ENCODE results near the gene DPYD. TPM values are rescaled to one million over a fixed set of nuclear protein-coding genes. Genes with fewer than 3 reads are reported as not detected.

Gene DPYD
- total and polyA plus RNA-seq, 4 experiments from 2014 or later = 49.7 to 58.4 (median 51.9) TPM

DNA sequence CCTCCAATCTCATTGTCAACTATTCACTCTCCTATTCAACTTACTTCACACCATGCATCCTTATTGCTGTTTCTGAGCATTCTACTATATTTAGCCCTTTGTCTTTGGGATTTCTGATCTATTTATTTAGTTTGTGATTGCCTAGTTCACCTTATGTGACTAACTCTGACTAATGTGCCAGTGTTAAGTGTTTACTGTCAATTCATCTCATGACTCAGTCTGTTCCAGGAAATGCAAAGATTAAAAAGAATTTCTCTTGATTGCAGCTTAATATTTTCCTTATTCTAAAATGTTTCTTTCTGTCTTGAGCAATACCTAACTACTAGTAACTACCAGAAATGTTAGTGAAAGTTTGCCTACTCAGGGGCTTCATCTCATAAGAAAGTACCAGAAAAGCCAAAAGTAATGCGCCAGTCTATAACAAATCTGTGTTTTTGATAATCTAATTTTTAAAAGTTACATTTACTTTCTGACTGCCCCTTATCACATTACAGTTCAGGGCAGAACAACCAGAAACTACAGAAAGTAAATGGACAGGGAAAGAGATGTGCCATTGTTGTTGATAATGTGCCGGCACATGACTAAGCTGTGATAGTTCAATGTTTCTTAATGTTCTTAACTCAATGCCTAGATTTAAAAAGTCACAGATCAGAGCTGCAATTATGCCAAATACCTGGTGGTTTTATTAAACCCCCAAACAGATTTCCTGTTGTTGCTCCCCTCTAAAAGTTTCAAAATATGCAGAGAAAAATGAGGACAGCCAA is 642.8 kb downstream of the DPYD start:
- no peaks in the 10 kb centered on the region for H3K4me1 ChIP-seq (ENCODE audit: insufficient read depth, low read length)
- no peak overlapping the region for H3K27ac Mint-ChIP-seq
- no peak overlapping the region for H3K4me3 ChIP-seq (ENCODE audit: low read length in 2 of 2)
- ChIA-PET CTCF (ENCODE audit: partially characterized antibody) (no interaction called here), POLR2A (ENCODE audit: partially characterized antibody) (no interaction called here)
- H3K27me3 ChIP-seq (ENCODE audit: insufficient read depth, low read length) = no peaks in the 10 kb centered on the region
- intact Hi-C loops (cut with micrococcal nuclease) = no loop called here
- no peaks in the 10 kb centered on the region for H3K9me3 ChIP-seq (ENCODE audit: control insufficient read depth in 1 of 2, low read length in 2 of 2)
- no peaks in the 10 kb centered on the region for H3K36me3 ChIP-seq (ENCODE audit: insufficient read depth, low read length)
- DNase-seq = no peak
- H3K4me1 Mint-ChIP-seq = peaks cover 0 to 1% (median 0%) of the 10 kb centered on the region in 4 donors
- no peaks in the 10 kb centered on the region for H3K27me3 Mint-ChIP-seq
- peaks cover 44 to 68% of the 10 kb centered on the region in 2 donors for H3K36me3 Mint-ChIP-seq
- peaks cover 0 to 9% (median 0%) of the 10 kb centered on the region in 8 donors for H3K9me3 Mint-ChIP-seq
- H3K4me3 Mint-ChIP-seq = no peak overlapping the region
- H3K27ac ChIP-seq (ENCODE audit: low read depth, low read length) = no peak overlapping the region

DNA sequence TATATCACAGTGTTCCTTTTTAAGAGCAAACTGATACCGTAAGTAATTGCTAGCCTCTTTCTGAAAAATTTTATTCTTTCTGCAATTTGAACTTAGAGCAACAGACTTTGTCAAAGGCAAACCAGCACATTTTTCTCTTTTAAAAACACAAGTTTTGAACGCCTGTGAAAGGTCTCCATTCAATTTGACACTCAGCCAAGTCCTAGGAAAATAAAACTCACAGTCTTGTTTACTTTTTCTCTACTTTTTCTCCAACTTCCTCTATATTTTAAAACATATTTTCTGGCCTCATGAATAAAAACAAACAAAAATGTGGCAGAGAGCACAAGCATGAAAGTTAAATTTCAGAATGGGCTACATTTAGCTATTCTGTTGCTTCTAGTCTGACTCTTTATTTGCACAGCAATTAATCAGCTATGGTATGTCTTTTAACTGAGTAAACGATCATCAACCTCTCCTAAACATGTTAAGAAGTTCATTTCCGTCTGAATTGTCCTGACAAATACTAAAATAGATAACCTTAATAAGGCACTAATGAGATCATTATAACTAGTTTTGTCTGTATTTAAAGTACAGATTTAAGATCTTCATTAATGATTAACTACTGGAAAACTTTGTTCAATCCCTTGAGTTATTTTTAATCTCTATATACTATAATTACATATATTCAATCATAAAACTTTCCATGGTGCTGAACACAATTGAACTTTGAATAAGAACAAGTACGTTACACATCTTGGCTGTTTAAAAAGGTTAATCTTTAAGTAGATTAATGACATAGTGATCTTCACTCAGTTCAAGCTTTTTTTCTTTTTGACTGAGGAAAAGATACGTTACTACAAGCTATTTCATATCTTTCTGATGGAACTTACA is 648.7 kb downstream of the DPYD start:
- POLR2A ChIA-PET (ENCODE audit: partially characterized antibody) = no interaction called here
- CTCF ChIA-PET (ENCODE audit: partially characterized antibody) = no interaction called here
- H3K27ac Mint-ChIP-seq = no peak overlapping the region
- no peak overlapping the region for H3K4me3 ChIP-seq (ENCODE audit: low read length in 2 of 2)
- intact Hi-C loops (cut with micrococcal nuclease) = no loop called here
- no peaks in the 10 kb centered on the region for H3K27me3 Mint-ChIP-seq
- no peak for DNase-seq
- peaks cover 49 to 78% of the 10 kb centered on the region in 2 donors for H3K36me3 Mint-ChIP-seq
- no peak overlapping the region for H3K4me3 Mint-ChIP-seq
- no peak overlapping the region for H3K27ac ChIP-seq (ENCODE audit: low read depth, low read length)
- no peaks in the 10 kb centered on the region for H3K27me3 ChIP-seq (ENCODE audit: insufficient read depth, low read length)
- H3K4me1 ChIP-seq (ENCODE audit: insufficient read depth, low read length) = no peaks in the 10 kb centered on the region
- no peaks in the 10 kb centered on the region for H3K36me3 ChIP-seq (ENCODE audit: insufficient read depth, low read length)
- H3K9me3 ChIP-seq (ENCODE audit: control insufficient read depth in 1 of 2, low read length in 2 of 2) = no peaks in the 10 kb centered on the region
- no peaks in the 10 kb centered on the region for H3K4me1 Mint-ChIP-seq
- peaks cover 0 to 5% (median 2%) of the 10 kb centered on the region in 8 donors for H3K9me3 Mint-ChIP-seq

DNA sequence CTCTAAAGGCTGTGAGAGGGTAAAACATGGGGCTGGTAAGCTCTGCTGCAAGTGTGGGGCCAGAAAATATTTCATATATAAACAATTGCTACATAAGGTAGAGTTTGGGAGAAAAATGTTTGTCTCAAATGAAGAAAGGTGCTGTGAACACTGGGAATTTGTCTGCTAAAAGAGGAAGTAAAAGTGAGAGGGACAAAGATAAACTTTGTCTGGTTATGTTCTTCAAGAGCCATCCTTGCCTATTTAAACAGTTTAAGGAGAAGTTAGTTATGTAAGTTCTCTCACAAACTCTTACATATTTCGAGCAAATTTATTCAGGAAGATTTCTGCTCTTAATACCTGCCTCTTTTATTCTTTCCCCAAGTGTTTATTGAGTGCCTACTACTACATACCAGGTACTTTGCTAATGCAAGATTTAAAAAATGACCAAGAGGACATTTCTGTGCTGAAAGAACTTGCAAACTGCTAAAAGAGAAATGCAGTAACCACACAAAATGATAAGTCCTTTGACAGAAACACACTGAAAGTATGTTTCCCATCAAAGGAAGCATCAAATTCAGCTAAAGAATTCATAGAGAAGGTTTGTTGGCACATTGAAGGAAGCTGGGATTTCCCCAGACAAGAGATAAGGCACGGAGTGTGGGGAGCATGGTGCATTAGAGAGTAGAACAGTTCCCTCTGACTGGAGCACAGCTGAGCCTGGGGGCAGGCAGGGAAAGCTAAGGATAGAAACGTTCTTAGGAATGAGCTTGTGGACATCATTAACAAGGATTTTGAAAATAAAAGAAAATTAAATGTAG is 650.1 kb downstream of the DPYD start:
- no peaks in the 10 kb centered on the region for H3K9me3 ChIP-seq (ENCODE audit: control insufficient read depth in 1 of 2, low read length in 2 of 2)
- intact Hi-C loops (cut with micrococcal nuclease) = no loop called here
- no peaks in the 10 kb centered on the region for H3K4me1 ChIP-seq (ENCODE audit: insufficient read depth, low read length)
- no peaks in the 10 kb centered on the region for H3K36me3 ChIP-seq (ENCODE audit: insufficient read depth, low read length)
- CTCF ChIA-PET (ENCODE audit: partially characterized antibody) = no interaction called here
- no peaks in the 10 kb centered on the region for H3K27me3 ChIP-seq (ENCODE audit: insufficient read depth, low read length)
- Mint-ChIP-seq H3K4me3 (no peak overlapping the region), H3K9me3 (peaks cover 0 to 5% (median 1%) of the 10 kb centered on the region in 8 donors), H3K27me3 (no peaks in the 10 kb centered on the region), H3K4me1 (no peaks in the 10 kb centered on the region), H3K36me3 (peaks cover 34 to 70% of the 10 kb centered on the region in 2 donors), H3K27ac (no peak overlapping the region)
- DNase-seq = no peak
- H3K27ac ChIP-seq (ENCODE audit: low read depth, low read length) = no peak overlapping the region
- H3K4me3 ChIP-seq (ENCODE audit: low read length in 2 of 2) = no peak overlapping the region
- POLR2A ChIA-PET (ENCODE audit: partially characterized antibody) = no interaction called here

DNA sequence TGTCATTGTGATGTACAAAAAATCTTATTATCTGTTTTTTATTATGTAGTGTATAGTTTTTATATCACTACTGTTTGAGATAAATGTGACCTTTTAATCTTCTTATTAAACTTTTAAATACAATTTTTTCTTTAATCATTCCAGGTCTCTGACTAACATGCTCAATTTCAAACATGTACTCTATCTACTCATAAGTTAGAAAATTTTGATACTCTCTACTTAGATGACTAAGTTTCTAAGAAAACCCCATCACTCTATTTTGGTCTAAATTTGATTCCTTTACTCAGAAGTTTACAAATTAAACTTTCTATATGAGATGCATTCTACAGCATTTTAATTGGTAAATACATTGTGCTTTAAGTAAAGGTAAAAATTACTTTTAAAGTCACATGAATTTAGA is 655.2 kb downstream of the DPYD start:
- CTCF ChIA-PET (ENCODE audit: partially characterized antibody) = no interaction called here
- H3K4me1 ChIP-seq (ENCODE audit: insufficient read depth, low read length) = no peaks in the 10 kb centered on the region
- H3K27ac ChIP-seq (ENCODE audit: low read depth, low read length) = no peak overlapping the region
- no peak overlapping the region for H3K4me3 Mint-ChIP-seq
- H3K36me3 Mint-ChIP-seq = peaks cover 15 to 46% of the 10 kb centered on the region in 2 donors
- no peaks in the 10 kb centered on the region for H3K27me3 ChIP-seq (ENCODE audit: insufficient read depth, low read length)
- DNase-seq = no peak
- H3K4me1 Mint-ChIP-seq = peaks cover 0 to 2% (median under 1%) of the 10 kb centered on the region in 4 donors
- no peaks in the 10 kb centered on the region for H3K36me3 ChIP-seq (ENCODE audit: insufficient read depth, low read length)
- intact Hi-C loops (cut with micrococcal nuclease) = no loop called here
- H3K4me3 ChIP-seq (ENCODE audit: low read length in 2 of 2) = no peak overlapping the region
- H3K27me3 Mint-ChIP-seq = no peaks in the 10 kb centered on the region
- no peaks in the 10 kb centered on the region for H3K9me3 ChIP-seq (ENCODE audit: control insufficient read depth in 1 of 2, low read length in 2 of 2)
- H3K27ac Mint-ChIP-seq = no peak overlapping the region
- POLR2A ChIA-PET (ENCODE audit: partially characterized antibody) = no interaction called here
- H3K9me3 Mint-ChIP-seq = peaks cover 0 to 6% (median 1%) of the 10 kb centered on the region in 8 donors

DNA sequence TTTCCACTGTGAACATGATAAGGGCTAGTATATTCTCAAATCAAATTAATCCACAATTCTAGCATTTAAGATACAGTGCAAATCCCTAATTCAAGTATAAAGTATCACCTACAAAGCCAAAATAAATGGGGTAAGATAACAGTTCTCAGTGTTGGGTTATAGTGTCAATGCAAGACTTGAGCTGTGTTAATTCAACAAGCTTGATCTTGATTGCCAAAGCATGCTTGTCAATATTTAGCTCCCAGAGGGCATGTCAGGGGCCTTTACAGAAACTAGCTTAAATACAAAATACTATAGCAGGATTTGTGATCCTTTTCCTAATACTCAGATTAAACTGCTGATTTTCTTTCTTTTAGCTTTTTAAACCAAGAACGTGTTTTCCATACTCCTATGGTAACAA is 658.0 kb downstream of the DPYD start:
- POLR2A ChIA-PET (ENCODE audit: partially characterized antibody) = no interaction called here
- Histone ChIP-seq H3K4me1 (ENCODE audit: insufficient read depth, low read length) (no peaks in the 10 kb centered on the region), H3K27me3 (ENCODE audit: insufficient read depth, low read length) (no peaks in the 10 kb centered on the region), H3K4me3 (ENCODE audit: low read length in 2 of 2) (no peak overlapping the region), H3K36me3 (ENCODE audit: insufficient read depth, low read length) (no peaks in the 10 kb centered on the region), H3K9me3 (ENCODE audit: control insufficient read depth in 1 of 2, low read length in 2 of 2) (no peaks in the 10 kb centered on the region), H3K27ac (ENCODE audit: low read depth, low read length) (no peak overlapping the region)
- Mint-ChIP-seq H3K27me3 (no peaks in the 10 kb centered on the region), H3K4me1 (peaks cover 0 to 2% (median under 1%) of the 10 kb centered on the region in 4 donors), H3K27ac (no peak overlapping the region), H3K4me3 (no peak overlapping the region), H3K36me3 (peaks cover 2 to 27% of the 10 kb centered on the region in 2 donors), H3K9me3 (peaks cover 0 to 2% (median 0%) of the 10 kb centered on the region in 8 donors)
- intact Hi-C loops (cut with micrococcal nuclease) = no loop called here
- no peak for DNase-seq
- CTCF ChIA-PET (ENCODE audit: partially characterized antibody) = no interaction called here

DNA sequence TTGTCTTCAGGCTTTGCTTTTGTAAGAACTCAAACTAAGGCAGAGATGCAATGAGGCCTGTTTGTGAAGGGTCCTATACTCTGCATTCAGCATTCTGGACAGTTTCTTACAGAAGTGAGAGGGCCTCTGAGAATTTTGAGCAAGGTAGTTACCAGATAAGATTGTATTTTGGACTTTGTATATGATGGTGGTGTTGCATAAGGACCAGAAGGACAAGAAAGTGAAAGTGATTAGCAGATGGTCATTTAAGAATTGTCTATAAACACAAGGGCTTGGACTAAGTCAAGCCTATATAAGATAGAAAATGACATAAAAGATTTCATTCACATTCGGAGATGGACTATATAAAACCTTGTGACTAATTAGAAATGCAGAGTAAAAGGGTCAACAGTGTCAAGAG is 662.2 kb downstream of the DPYD start:
- Mint-ChIP-seq H3K27me3 (no peaks in the 10 kb centered on the region), H3K27ac (no peak overlapping the region), H3K4me3 (no peak overlapping the region), H3K4me1 (peaks cover 0 to 2% (median under 1%) of the 10 kb centered on the region in 4 donors), H3K36me3 (peaks cover 7 to 24% of the 10 kb centered on the region in 2 donors), H3K9me3 (peaks cover 0 to 2% (median 0%) of the 10 kb centered on the region in 8 donors)
- no peak overlapping the region for H3K4me3 ChIP-seq (ENCODE audit: low read length in 2 of 2)
- ChIA-PET POLR2A (ENCODE audit: partially characterized antibody) (no interaction called here), CTCF (ENCODE audit: partially characterized antibody) (no interaction called here)
- intact Hi-C loops (cut with micrococcal nuclease) = no loop called here
- no peak for DNase-seq
- no peaks in the 10 kb centered on the region for H3K9me3 ChIP-seq (ENCODE audit: control insufficient read depth in 1 of 2, low read length in 2 of 2)
- no peaks in the 10 kb centered on the region for H3K36me3 ChIP-seq (ENCODE audit: insufficient read depth, low read length)
- H3K27me3 ChIP-seq (ENCODE audit: insufficient read depth, low read length) = no peaks in the 10 kb centered on the region
- H3K27ac ChIP-seq (ENCODE audit: low read depth, low read length) = no peak overlapping the region
- no peaks in the 10 kb centered on the region for H3K4me1 ChIP-seq (ENCODE audit: insufficient read depth, low read length)

All from CD4-positive, alpha-beta memory T cell (primary cell).